Heart right ventricle (tissue), 16 donors: ENCODE results near the gene U2AF2. TPM values are rescaled to one million over a fixed set of nuclear protein-coding genes. Genes with fewer than 3 reads are reported as not detected.

ENCODE experiments used
- ATAC-seq, 8 donors: fragments of 200-7000 bp; cut with Tn5 transposase; one replicate each; pipeline ENCODE4 v1.9.1; 2020; ENCODE audit warnings: mild to moderate bottlenecking in 8 of 8, moderate library complexity in 8 of 8, moderate number of reproducible peaks in 1 of 8
- DNase-seq, 2 donors: peaks; one replicate each; pipeline ENCODE4 v3.0.0-alpha.2; 2020
- H3K27ac ChIP-seq, 10 donors: fragments of 200-600 bp; sonication (generic) in 2 of 10; one replicate each; pipeline versions ENCODE4 v1.5.0 to v1.8.0; 2020 to 2022; ENCODE audit warnings: mild to moderate bottlenecking in 3 of 10
- H3K27me3 ChIP-seq, 7 donors: fragments of 200-600 bp; one replicate each; pipeline ENCODE4 v1.8.0; 2021 to 2022; ENCODE audit warnings: mild to moderate bottlenecking in 2 of 7
- H3K36me3 ChIP-seq, 9 donors: fragments of 200-600 bp; sonication (generic) in 1 of 9; one replicate each; pipeline versions ENCODE4 v1.5.0 to v1.8.0; 2020 to 2022; ENCODE audit warnings: mild to moderate bottlenecking in 2 of 9
- H3K4me1 ChIP-seq, 9 donors: fragments of 200-600 bp; sonication (generic) in 1 of 9; one replicate each; pipeline versions ENCODE4 v1.5.0 to v1.8.0; 2020 to 2022; ENCODE audit warnings: mild to moderate bottlenecking in 4 of 9
- H3K4me3 ChIP-seq, 10 donors: fragments of 200-600 bp; sonication (generic) in 2 of 10; one replicate each; pipeline versions ENCODE4 v1.5.0 to v1.8.0; 2020 to 2022; ENCODE audit warnings: mild to moderate bottlenecking in 7 of 10, moderate library complexity in 2 of 10
- H3K9me3 ChIP-seq, 11 donors: fragments of 200-600 bp in 10 of 11; sonication (generic) in 2 of 11; one replicate each; pipeline versions ENCODE4 v1.5.0 to v1.8.0; 2013 to 2022; ENCODE audit warnings: mild to moderate bottlenecking in 2 of 11, control low read depth in 1 of 11, moderate library complexity in 1 of 11
- CTCF ChIP-seq, 9 donors: fragments of 200-600 bp; sonication (generic) in 2 of 9; IDR thresholded peaks; one replicate each; pipeline versions ENCODE4 v1.5.0 to v1.8.0; 2021 to 2022; ENCODE audit warnings: antibody characterized with exemption in 9 of 9, mild to moderate bottlenecking in 5 of 9, moderate library complexity in 1 of 9
- WGBS, 2 donors: extraction: QIAGEN DNeasy Blood & Tissue Kit; methylation state at CpG; one replicate each; pipeline ENCODE4 v1.1.7; 2013; ENCODE audit warnings: inconsistent platforms in 1 of 2; 5-methylcytosine and 5-hydroxymethylcytosine counted together
- intact Hi-C, 10 donors: fragments of 100-400 bp; cut with DNase I; formaldehyde crosslinking; loops; one replicate each; pipeline versions ENCODE4 v1.11.1 to v1.14.2; 2022
- polyA plus RNA-seq, 2 donors: library from polyadenylated mRNA; stranded (reverse); fragments of 200-250 nt; gene quantifications; one replicate each; pipeline ENCODE4 v1.2.3, GENCODE V29; 2013
- total RNA-seq, 10 donors: library from RNA; stranded (reverse); fragmentation: NEBNext Ultra II Directional in 3 of 10; extraction: Animal tissue kit (Norgen Biotek cat#: 25700) in 3 of 10; gene quantifications; one replicate each; pipeline versions ENCODE4 v1.2.1 to v1.2.4, GENCODE V29; 2021 to 2023
- donor health status: Arrhythmogenic right ventricular cardiomyopathy.
- donor health status: ischemic (EF 13 %, LVEDD 7.1; RV severe dilation, severe dysfunction).
- donor health status: healthy with polysubstance abuse.
- donor health status: DM: no; HTN: yes; CAD: no.
- donor health status: DM: no; HTN: no; CAD: no.
- donor health status: ischemic (EF 25% LVEDD 6.9; RV normal size, moderate dysfunction).
- donor health status: ischemic (EF 25% LVEDD 5.7; RV mildly dilated, moderate dysfunction).
- donor health status: healthy.
- donor health status: DM: yes; HTN: yes; CAD: no.
- donor health status: Ischemic cardiomyopathy.
- donor health status: ischemic (EF 35%, LVEDD 5.7; RV mildly dilated, moderate dysfunction).
- donor health status: nonischemic (EF 11% LVEDD 7.7; RV severe dilation, severe dysfunction).
- donor health status: DM: yes; HTN: yes; CAD: no.
- donor health status: PGD.
- donor health status: ischemic (EF 29% LVEDD 5.4; RV normal size, mild dysfunction).
- donor health status: nonischemic (EF 23%, LVEDD 6.1; RV moderate dilation, normal function).

The U2AF2 gene
- total and polyA plus RNA-seq, 12 donors, result 64.1 to 100 (median 74.4) TPM

- intact Hi-C loops, result no loop called here
- H3K27ac ChIP-seq, result peak overlapping the region in 4 of 10 donors; percentile 7 to 94 (median 52)
Observed at GRCh38 chr19:55622242-55622969, 32.4 kb upstream of the U2AF2 start.

GRCh38 chr19:55623130-55623529, 31.7 kb upstream of the U2AF2 start:
- ATAC-seq (no peak), DNase-seq (no peak)
- Histone ChIP-seq H3K9me3 (no peaks in the 10 kb centered on the region), H3K4me1 (peaks cover 5 to 52% (median 15%) of the 10 kb centered on the region in 9 donors), H3K27ac (peak overlapping the region; percentile 0 to 95 (median 91)), H3K36me3 (peaks cover 0 to 21% (median 7%) of the 10 kb centered on the region in 9 donors), H3K27me3 (no peaks in the 10 kb centered on the region), H3K4me3 (no peak overlapping the region)
- 96 to 98% methylated on average over 7 of the region's 7 CpGs for WGBS, 2 donors
- TF ChIP-seq CTCF (IDR thresholded peaks at IDR 0.05), result no peak
- intact Hi-C loops, result no loop called here

More at GRCh38 chr19:55622242-55622969, 32.4 kb upstream of the U2AF2 start:
- Histone ChIP-seq H3K36me3 (peaks cover 0 to 28% (median 8%) of the 10 kb centered on the region in 9 donors), H3K4me1 (peaks cover 5 to 52% (median 15%) of the 10 kb centered on the region in 9 donors), H3K9me3 (no peaks in the 10 kb centered on the region), H3K27me3 (no peaks in the 10 kb centered on the region), H3K4me3 (no peak overlapping the region)
- WGBS, 2 donors, result 91 to 93% methylated on average over 40 of the region's 40 CpGs
- ATAC-seq, result peak in 1 of 8 donors; percentile 8
- DNase-seq, result no peak
- TF ChIP-seq CTCF (IDR thresholded peaks at IDR 0.05), result no peak

GRCh38 chr19:55623561-55623960, 31.3 kb upstream of the U2AF2 start:
- DNase-seq, result no peak
- TF ChIP-seq CTCF (IDR thresholded peaks at IDR 0.05), result no peak
- no peak for ATAC-seq
- H3K4me1 ChIP-seq, result peaks cover 5 to 52% (median 15%) of the 10 kb centered on the region in 9 donors
- intact Hi-C loops, result no loop called here
- no peaks in the 10 kb centered on the region for H3K9me3 ChIP-seq
- 32 to 36% methylated on average over 7 of the region's 7 CpGs for WGBS, 2 donors
- H3K27me3 ChIP-seq, result no peaks in the 10 kb centered on the region
- peak overlapping the region; percentile 0 to 95 (median 91) for H3K27ac ChIP-seq
- peaks cover 0 to 19% (median 7%) of the 10 kb centered on the region in 9 donors for H3K36me3 ChIP-seq
- H3K4me3 ChIP-seq, result peak overlapping the region in 8 of 10 donors; percentile 2 to 63 (median 59)

- DNase-seq (peak; percentile 93 to 95), ATAC-seq (peak; percentile 92 to 97 (median 95))
- TF ChIP-seq CTCF (IDR thresholded peaks at IDR 0.05), result no peak
- peaks cover 0 to 19% (median 7%) of the 10 kb centered on the region in 9 donors for H3K36me3 ChIP-seq
- H3K27me3 ChIP-seq, result no peaks in the 10 kb centered on the region
- intact Hi-C loops, result loop anchor here in 4 of 10 donors (1.0 to 5.0 kb wide), 5 partner anchors 18 to 112 kb away; partner anchors contain the start of gene FIZ1 (in 1 of the 4)
- H3K4me3 ChIP-seq, result peak within 1 kb of the TSS; percentile 32 to 63 (median 58)
- H3K4me1 ChIP-seq, result peaks cover 5 to 44% (median 15%) of the 10 kb centered on the region in 9 donors
- H3K27ac ChIP-seq, result peak within 1 kb of the TSS; percentile 85 to 97 (median 92)
- no peaks in the 10 kb centered on the region for H3K9me3 ChIP-seq
- 1% methylated on average over 51 to 56 of the region's 56 CpGs for WGBS, 2 donors
Observed at GRCh38 chr19:55624109-55625003, 30.5 kb upstream of the U2AF2 start, which contains the start of gene ZNF784. TSS of gene ZNF784 (minus strand) at chr19:55624566. CDS start at chr19:55624561, 5 bp downstream.
